Esophagus muscularis mucosa (tissue), 4 donors: ENCODE results near the gene ABCC1. TPM values are rescaled to one million over a fixed set of nuclear protein-coding genes. Genes with fewer than 3 reads are reported as not detected.
"Not testable (repeated sequence)": the region's sequence is repeated elsewhere in the genome, so short reads cannot be mapped to it uniquely, and the experiment has no call there.

Experiments used
- DNase-seq: peaks from one replicate; pipeline ENCODE4 v3.0.0-alpha.2; 2017; ENCODE audit errors: extremely low spot score
- H3K27ac ChIP-seq, 4 donors: fragments of 200-600 bp; sonication (generic); replicated peaks in 1 of 4; 1 replicate in 3 of 4; 2 replicates in 1 of 4; pipeline ENCODE4 v1.5.1; 2016 to 2019; ENCODE audit warnings: mild to moderate bottlenecking in 1 of 4
- H3K27me3 ChIP-seq, 4 donors: fragments of 200-600 bp; sonication (generic); one replicate each; pipeline versions ENCODE4 v1.5.1 to v1.6.0; 2016 to 2019
- H3K36me3 ChIP-seq, 4 donors: fragments of 200-600 bp; sonication (generic); one replicate each; pipeline ENCODE4 v1.5.1; 2016 to 2019
- H3K4me1 ChIP-seq, 4 donors: fragments of 200-600 bp; sonication (generic); one replicate each; pipeline ENCODE4 v1.5.1; 2016 to 2019
- H3K4me3 ChIP-seq, 4 donors: fragments of 200-600 bp; sonication (generic); 1 replicate in 2 of 4; 2 replicates in 2 of 4; pipeline ENCODE4 v1.5.1; 2016 to 2019; ENCODE audit warnings: mild to moderate bottlenecking in 4 of 4, moderate library complexity in 1 of 4
- H3K9me3 ChIP-seq, 4 donors: fragments of 200-600 bp; sonication (generic); 1 replicate in 3 of 4; 2 replicates in 1 of 4; pipeline ENCODE4 v1.5.1; 2016 to 2019
- CTCF ChIP-seq, 3 experiments: fragments of 200-600 bp in 2 of 3; fragments of 450-650 bp in 1 of 3; sonication (generic) in 2 of 3; IDR thresholded peaks; one replicate each; pipeline ENCODE4 v1.5.1; 2017 to 2019; ENCODE audit warnings: antibody characterized with exemption in 3 of 3, mild to moderate bottlenecking in 2 of 3, moderate library complexity in 1 of 3
- EP300 ChIP-seq: sonication (generic); formaldehyde crosslinking; IDR thresholded peaks from one replicate; pipeline ENCODE4 v1.6.1; 2017; ENCODE audit warnings: antibody characterized with exemption
- POLR2A ChIP-seq: fragments of 450-650 bp; IDR thresholded peaks from one replicate; pipeline ENCODE4 v1.6.1; 2017; ENCODE audit warnings: antibody characterized with exemption, moderate library complexity, mild to moderate bottlenecking, low read depth
- POLR2AphosphoS5 ChIP-seq, 2 donors: sonication (generic); formaldehyde crosslinking; IDR thresholded peaks; one replicate each; pipeline ENCODE4 v1.6.1; 2017; ENCODE audit warnings: antibody characterized with exemption in 2 of 2
- WGBS: methylation state at CpG from one replicate; pipeline ENCODE4 v1.1.5; 2018; 5-methylcytosine and 5-hydroxymethylcytosine counted together
- intact Hi-C: fragments of 100-400 bp; cut with DNase I; formaldehyde crosslinking; loops from one replicate; pipeline ENCODE4 v1.15.1; 2023
- total RNA-seq, 4 donors: library from RNA; depleted of rRNA; stranded (reverse); fragments of >200 nt; gene quantifications; one replicate each; pipeline versions ENCODE4 v1.1.0 to v1.2.1, GENCODE V29; 2016

ABCC1 gene
- total RNA-seq, 4 donors from 2014 or later: 61.8 to 141 (median 103) TPM

- Histone ChIP-seq H3K27ac (no peak overlapping the region), H3K36me3 (no peaks in the 10 kb centered on the region), H3K4me1 (no peaks in the 10 kb centered on the region), H3K9me3 (no peaks in the 10 kb centered on the region), H3K27me3 (no peaks in the 10 kb centered on the region), H3K4me3 (no peak overlapping the region)
- TF ChIP-seq CTCF (IDR thresholded peaks at IDR 0.05) (no peak), POLR2AphosphoS5 (IDR thresholded peaks at IDR 0.05) (no peak), POLR2A (no peak), EP300 (no peak)
- WGBS: 79% methylated on average over 5 of the region's 5 CpGs
- DNase-seq: no peak
- intact Hi-C loops: no loop called here
Observed at GRCh38 chr16:15915555-15916081, 33.8 kb upstream of the ABCC1 start.

- H3K4me3 ChIP-seq: no peak overlapping the region
Observed at GRCh38 chr16:15916323-15916722, 33.1 kb upstream of the ABCC1 start.

GRCh38 chr16:15918314-15918713, 31.1 kb upstream of the ABCC1 start:
- H3K27ac ChIP-seq, H3K9me3 ChIP-seq, DNase-seq, intact Hi-C loops, H3K4me1 ChIP-seq, H3K36me3 ChIP-seq, H3K4me3 ChIP-seq, H3K27me3 ChIP-seq: not testable (repeated sequence)
- WGBS: 91% methylated on average over 3 of the region's 3 CpGs

More at GRCh38 chr16:15916323-15916722, 33.1 kb upstream of the ABCC1 start:
- Histone ChIP-seq H3K27me3 (no peaks in the 10 kb centered on the region), H3K36me3 (no peaks in the 10 kb centered on the region), H3K27ac (no peak overlapping the region), H3K9me3 (no peaks in the 10 kb centered on the region), H3K4me1 (no peaks in the 10 kb centered on the region)
- no peak for TF ChIP-seq EP300
- no peak for TF ChIP-seq POLR2AphosphoS5 (IDR thresholded peaks at IDR 0.05)
- no peak for TF ChIP-seq POLR2A
- 85% methylated on average over 8 of the region's 8 CpGs for WGBS
- intact Hi-C loops: no loop called here
- DNase-seq: no peak

- Histone ChIP-seq H3K27me3 (no peaks in the 10 kb centered on the region), H3K27ac (no peak overlapping the region), H3K4me1 (no peaks in the 10 kb centered on the region), H3K36me3 (no peaks in the 10 kb centered on the region), H3K4me3 (no peak overlapping the region), H3K9me3 (no peaks in the 10 kb centered on the region)
- intact Hi-C loops: no loop called here
- 90% methylated on average over 6 of the region's 6 CpGs for WGBS
- DNase-seq: no peak
- TF ChIP-seq POLR2A (no peak), CTCF (IDR thresholded peaks at IDR 0.05) (no peak), POLR2AphosphoS5 (IDR thresholded peaks at IDR 0.05) (no peak), EP300 (no peak)
Observed at GRCh38 chr16:15919331-15919730, 30.1 kb upstream of the ABCC1 start.

- no peak for DNase-seq
- TF ChIP-seq POLR2AphosphoS5 (IDR thresholded peaks at IDR 0.05) (no peak), POLR2A (no peak), EP300 (no peak), CTCF (IDR thresholded peaks at IDR 0.05) (no peak)
- WGBS: 95% methylated on average over 13 of the region's 13 CpGs
Observed at GRCh38 chr16:15924996-15925395, 24.4 kb upstream of the ABCC1 start.

GRCh38 chr16:15925631-15926030, 23.8 kb upstream of the ABCC1 start:
- TF ChIP-seq POLR2A (no peak), EP300 (no peak), CTCF (IDR thresholded peaks at IDR 0.05) (no peak), POLR2AphosphoS5 (IDR thresholded peaks at IDR 0.05) (no peak)
- DNase-seq: no peak
- H3K36me3 ChIP-seq: no peaks in the 10 kb centered on the region
- H3K4me1 ChIP-seq: no peaks in the 10 kb centered on the region
- intact Hi-C loops: loop anchor here (5.0 kb wide), 1 partner anchor 33 kb away; no protein-coding TSS in a partner anchor
- no peak overlapping the region for H3K27ac ChIP-seq
- no peaks in the 10 kb centered on the region for H3K9me3 ChIP-seq
- 85% methylated on average over 9 of the region's 9 CpGs for WGBS
- no peak overlapping the region for H3K4me3 ChIP-seq
- no peaks in the 10 kb centered on the region for H3K27me3 ChIP-seq

More at GRCh38 chr16:15924996-15925395, 24.4 kb upstream of the ABCC1 start:
- Histone ChIP-seq H3K4me1 (no peaks in the 10 kb centered on the region), H3K27me3 (no peaks in the 10 kb centered on the region), H3K36me3 (no peaks in the 10 kb centered on the region), H3K27ac (no peak overlapping the region), H3K9me3 (no peaks in the 10 kb centered on the region), H3K4me3 (no peak overlapping the region)
- intact Hi-C loops: loop anchor here (5.0 kb wide), 1 partner anchor 33 kb away; no protein-coding TSS in a partner anchor
